Natural killer cell (primary cell): ENCODE results near the gene WLS. TPM values are rescaled to one million over a fixed set of nuclear protein-coding genes. Genes with fewer than 3 reads are reported as not detected.

Experiments used
- ATAC-seq, 3 donors: fragments of 150-1000 bp in 2 of 3; fragments of 200-7000 bp in 1 of 3; cut with Tn5 transposase; 1 replicate in 1 of 3; 2 replicates in 2 of 3; pipeline ENCODE4 v1.10.0; 2021; ENCODE audit warnings: mild to moderate bottlenecking in 2 of 3, moderate library complexity in 2 of 3
- DNase-seq, 2 donors: peaks; one replicate each; pipeline versions ENCODE4 v3.0.0 to v3.0.0-alpha.2; 2013 to 2021; ENCODE audit warnings: mixed read lengths in 1 of 2
- H3K27ac ChIP-seq: one replicate; pipeline ENCODE4 v1.5.1; 2013; ENCODE audit warnings: mild to moderate bottlenecking, low read length
- H3K27me3 ChIP-seq: one replicate; pipeline ENCODE4 v1.6.1; 2013; ENCODE audit warnings: low read length; ENCODE audit not compliant: control insufficient read depth, insufficient read depth
- H3K36me3 ChIP-seq: one replicate; pipeline ENCODE4 v1.6.1; 2013; ENCODE audit warnings: low read length; ENCODE audit not compliant: control insufficient read depth, insufficient read depth
- H3K4me1 ChIP-seq: one replicate; pipeline ENCODE4 v1.6.1; 2013; ENCODE audit warnings: low read length; ENCODE audit not compliant: control insufficient read depth, insufficient read depth
- H3K4me3 ChIP-seq: one replicate; pipeline ENCODE4 v1.5.1; 2013; ENCODE audit warnings: low read length
- H3K9me3 ChIP-seq: one replicate; pipeline ENCODE4 v1.6.1; 2013; ENCODE audit warnings: low read length; ENCODE audit not compliant: control insufficient read depth, insufficient read depth
- H3K27ac Mint-ChIP-seq, 2 donors: one replicate each; pipeline ENCODE4 v1.8.0; 2022; ENCODE audit warnings: mild to moderate bottlenecking in 2 of 2, mixed read lengths in 2 of 2, moderate library complexity in 1 of 2
- H3K27me3 Mint-ChIP-seq, 2 donors: one replicate each; pipeline ENCODE4 v1.8.0; 2022; ENCODE audit warnings: low read depth in 2 of 2, mixed read lengths in 2 of 2
- H3K36me3 Mint-ChIP-seq: one replicate; pipeline ENCODE4 v1.8.0; 2022; ENCODE audit warnings: mixed read lengths
- H3K4me1 Mint-ChIP-seq, 2 donors: one replicate each; pipeline ENCODE4 v1.8.0; 2022; ENCODE audit warnings: mixed read lengths in 2 of 2
- H3K4me3 Mint-ChIP-seq: one replicate; pipeline ENCODE4 v1.8.0; 2022; ENCODE audit warnings: mild to moderate bottlenecking, moderate library complexity, mixed read lengths
- H3K9me3 Mint-ChIP-seq, 2 donors: one replicate each; pipeline ENCODE4 v1.8.0; 2022; ENCODE audit warnings: mixed read lengths in 2 of 2
- WGBS: methylation state at CpG from one replicate; pipeline ENCODE4 v1.1.7; 2013; ENCODE audit warnings: missing lambda C conversion rate; ENCODE audit not compliant: insufficient coverage; 5-methylcytosine and 5-hydroxymethylcytosine counted together
- intact Hi-C: fragments of 100-400 bp; cut with micrococcal nuclease; formaldehyde crosslinking; loops from one replicate; pipeline ENCODE4 v1.14.2; 2022
- total RNA-seq, 4 donors: library from RNA; stranded (reverse); fragments of 120-200 nt in 1 of 4; gene quantifications; one replicate each; pipeline versions ENCODE4 v1.2.3 to v1.2.4, GENCODE V29; 2013 to 2022
- TF ChIP-seq, protein P1 (sequence below): fragments of 200-600 bp; IDR thresholded peaks from one replicate; pipeline ENCODE4 v1.8.0; 2022; ENCODE audit warnings: antibody characterized with exemption

WLS gene
- total RNA-seq, 3 donors from 2014 or later (not counting 1 experiment from before 2014, with no cell fraction given), result 0.75 to 1.4 TPM; not detected in 1

DNA sequence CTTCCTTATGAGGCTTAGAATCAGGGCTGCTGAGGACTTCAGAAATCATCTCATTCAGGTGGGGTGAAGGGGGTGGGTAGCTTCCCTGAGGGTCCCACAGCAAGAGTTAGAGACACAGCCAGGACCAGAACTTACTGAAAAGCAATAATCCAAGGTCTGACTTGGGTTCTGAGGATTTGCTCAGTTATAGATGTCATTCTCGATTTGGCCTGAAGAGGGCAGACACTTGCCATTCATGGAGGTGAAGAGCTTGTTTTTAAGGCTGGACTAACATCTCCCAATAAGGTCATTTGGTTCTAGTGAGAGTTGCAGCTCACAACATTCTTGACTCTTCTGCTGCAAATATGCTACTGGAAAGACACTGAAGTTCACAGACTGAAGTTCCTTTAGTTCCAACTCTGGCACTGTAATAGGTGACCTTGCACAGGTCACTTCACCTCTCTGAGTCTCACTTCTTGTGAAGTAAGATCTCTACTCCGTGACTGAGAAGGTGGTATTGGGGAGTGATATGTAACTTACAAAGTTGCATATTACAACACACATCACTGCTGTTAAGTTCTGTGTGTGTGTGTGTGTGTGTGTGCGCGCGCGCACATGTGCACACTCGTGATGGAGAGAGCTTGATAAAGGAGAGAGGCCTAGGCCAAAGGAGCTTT, 112.1 kb downstream of the WLS start:
- ATAC-seq, result peak in 2 of 3 donors; percentile 40 to 44
- no peaks in the 10 kb centered on the region for H3K27me3 Mint-ChIP-seq
- no peak overlapping the region for H3K4me3 ChIP-seq
- H3K36me3 ChIP-seq, result no peaks in the 10 kb centered on the region
- H3K4me1 Mint-ChIP-seq, result peaks cover 0 to 6% of the 10 kb centered on the region in 2 donors
- H3K9me3 Mint-ChIP-seq, result no peaks in the 10 kb centered on the region
- DNase-seq, result peak in 1 of 2 donors; percentile 59
- H3K36me3 Mint-ChIP-seq, result no peaks in the 10 kb centered on the region
- no peak overlapping the region for H3K4me3 Mint-ChIP-seq
- H3K27ac Mint-ChIP-seq, result no peak overlapping the region
- intact Hi-C loops, result no loop called here
- H3K9me3 ChIP-seq, result no peaks in the 10 kb centered on the region
- H3K27me3 ChIP-seq, result no peaks in the 10 kb centered on the region
- H3K27ac ChIP-seq, result no peak overlapping the region
- TF ChIP-seq, protein P1, sequence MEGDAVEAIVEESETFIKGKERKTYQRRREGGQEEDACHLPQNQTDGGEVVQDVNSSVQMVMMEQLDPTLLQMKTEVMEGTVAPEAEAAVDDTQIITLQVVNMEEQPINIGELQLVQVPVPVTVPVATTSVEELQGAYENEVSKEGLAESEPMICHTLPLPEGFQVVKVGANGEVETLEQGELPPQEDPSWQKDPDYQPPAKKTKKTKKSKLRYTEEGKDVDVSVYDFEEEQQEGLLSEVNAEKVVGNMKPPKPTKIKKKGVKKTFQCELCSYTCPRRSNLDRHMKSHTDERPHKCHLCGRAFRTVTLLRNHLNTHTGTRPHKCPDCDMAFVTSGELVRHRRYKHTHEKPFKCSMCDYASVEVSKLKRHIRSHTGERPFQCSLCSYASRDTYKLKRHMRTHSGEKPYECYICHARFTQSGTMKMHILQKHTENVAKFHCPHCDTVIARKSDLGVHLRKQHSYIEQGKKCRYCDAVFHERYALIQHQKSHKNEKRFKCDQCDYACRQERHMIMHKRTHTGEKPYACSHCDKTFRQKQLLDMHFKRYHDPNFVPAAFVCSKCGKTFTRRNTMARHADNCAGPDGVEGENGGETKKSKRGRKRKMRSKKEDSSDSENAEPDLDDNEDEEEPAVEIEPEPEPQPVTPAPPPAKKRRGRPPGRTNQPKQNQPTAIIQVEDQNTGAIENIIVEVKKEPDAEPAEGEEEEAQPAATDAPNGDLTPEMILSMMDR, result peak; percentile 36
- H3K4me1 ChIP-seq, result peaks cover 3% of the 10 kb centered on the region
- WGBS, result 40% methylated on average over 2 of the region's 7 CpGs

DNA sequence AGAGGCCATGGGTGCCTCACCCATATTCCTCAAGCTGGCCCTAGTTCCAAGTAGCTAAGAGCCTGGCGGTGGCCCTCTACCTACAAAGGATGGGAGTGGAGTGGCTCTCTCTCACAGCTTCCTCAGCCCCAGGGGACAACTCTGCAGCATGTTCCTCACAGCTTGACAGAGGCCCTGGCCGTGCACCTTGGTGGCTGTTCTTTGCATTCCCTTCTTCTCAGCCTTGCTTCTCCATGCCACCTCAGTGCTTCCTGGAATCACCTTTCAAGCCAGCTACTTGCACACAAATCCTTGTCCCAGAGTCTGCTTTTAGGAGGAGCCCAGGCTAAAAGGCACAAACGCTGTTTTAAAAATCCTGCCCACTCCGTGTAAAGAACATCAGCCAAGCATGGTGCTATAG, 112.9 kb downstream of the WLS start:
- peaks cover 3% of the 10 kb centered on the region for H3K4me1 ChIP-seq
- no peak for DNase-seq
- no peaks in the 10 kb centered on the region for H3K36me3 Mint-ChIP-seq
- no peak overlapping the region for H3K27ac ChIP-seq
- intact Hi-C loops, result loop anchor here (5.0 kb wide), 1 partner anchor 1618 kb away; no protein-coding TSS in a partner anchor
- no peak overlapping the region for H3K4me3 Mint-ChIP-seq
- WGBS, result 89% methylated on average over 4 of the region's 4 CpGs
- H3K27me3 Mint-ChIP-seq, result no peaks in the 10 kb centered on the region
- no peaks in the 10 kb centered on the region for H3K36me3 ChIP-seq
- no peaks in the 10 kb centered on the region for H3K9me3 ChIP-seq
- ATAC-seq, result no peak
- TF ChIP-seq, protein P1, result no peak
- no peaks in the 10 kb centered on the region for H3K9me3 Mint-ChIP-seq
- peaks cover 0 to 6% of the 10 kb centered on the region in 2 donors for H3K4me1 Mint-ChIP-seq
- no peak overlapping the region for H3K4me3 ChIP-seq
- no peaks in the 10 kb centered on the region for H3K27me3 ChIP-seq
- no peak overlapping the region for H3K27ac Mint-ChIP-seq

DNA sequence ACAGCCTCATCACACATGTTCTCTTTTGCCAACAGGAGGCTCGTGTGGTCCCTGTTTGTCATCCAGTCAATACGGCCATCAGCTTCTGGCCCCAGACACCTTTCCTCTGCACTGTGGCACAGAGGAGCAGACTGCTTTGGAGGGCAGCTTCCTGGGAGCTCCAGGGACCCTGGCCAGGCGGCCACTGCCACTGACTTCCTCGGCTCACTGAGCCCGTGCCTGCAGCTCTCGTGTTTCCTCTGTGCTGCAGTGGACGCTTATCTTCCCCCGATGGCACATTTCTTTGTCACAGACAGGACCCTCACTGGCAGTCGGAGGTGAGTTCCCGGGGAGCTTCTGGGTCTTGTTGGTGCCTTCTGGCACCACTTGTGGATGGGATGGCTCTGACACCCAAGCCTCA, 114.9 kb downstream of the WLS start:
- ATAC-seq, result no peak
- H3K4me1 Mint-ChIP-seq, result peaks cover 0 to 6% of the 10 kb centered on the region in 2 donors
- H3K27ac Mint-ChIP-seq, result no peak overlapping the region
- Histone ChIP-seq H3K4me1 (peaks cover 3% of the 10 kb centered on the region), H3K27me3 (no peaks in the 10 kb centered on the region), H3K36me3 (no peaks in the 10 kb centered on the region), H3K27ac (no peak overlapping the region), H3K9me3 (no peaks in the 10 kb centered on the region), H3K4me3 (no peak overlapping the region)
- peaks cover 2 to 3% of the 10 kb centered on the region in 2 donors for H3K27me3 Mint-ChIP-seq
- H3K4me3 Mint-ChIP-seq, result no peak overlapping the region
- 78% methylated on average over 10 of the region's 10 CpGs for WGBS
- TF ChIP-seq, protein P1, result no peak
- no peak for DNase-seq
- H3K36me3 Mint-ChIP-seq, result no peaks in the 10 kb centered on the region
- no peaks in the 10 kb centered on the region for H3K9me3 Mint-ChIP-seq
- intact Hi-C loops, result loop anchor here (5.0 kb wide), 1 partner anchor 1620 kb away; no protein-coding TSS in a partner anchor
